SHP77 treated with DMSO at 0.1 percent for 48 hours (cell line): ENCODE results near the gene RFC3.
"Not testable (repeated sequence)": the region's sequence is repeated elsewhere in the genome, so short reads cannot be mapped to it uniquely, and the experiment has no call there.

Experiments
- DNase-seq: peaks from one replicate; lab custom pipeline; 2025; lab: John Stamatoyannopoulos, UW

Gene RFC3

GRCh38 chr13:33817901-33818706 is at the start of gene RFC3:
Gene RFC3 (plus strand): TSS chr13:33818149. CDS start chr13:33818179, 30 bp downstream.
- DNase-seq, result peak; percentile 85

- DNase-seq, result no peak
Measured at GRCh38 chr13:33771296-33771695, 46.7 kb upstream of the RFC3 start.

- no peak for DNase-seq
Measured at GRCh38 chr13:33773790-33774462, 44.0 kb upstream of the RFC3 start.

- no peak for DNase-seq
Measured at GRCh38 chr13:33775339-33776108, 42.4 kb upstream of the RFC3 start.

- peak; percentile 16 for DNase-seq
Measured at GRCh38 chr13:33776239-33776881, 41.6 kb upstream of the RFC3 start.

- no peak for DNase-seq
Measured at GRCh38 chr13:33782631-33783030, 35.3 kb upstream of the RFC3 start.

GRCh38 chr13:33783212-33783611 is 34.7 kb upstream of the RFC3 start:
- DNase-seq, result not testable (repeated sequence)

GRCh38 chr13:33784738-33785137 is 33.2 kb upstream of the RFC3 start:
- no peak for DNase-seq

- DNase-seq, result no peak
Measured at GRCh38 chr13:33785384-33785783, 32.6 kb upstream of the RFC3 start.

- DNase-seq, result no peak
Measured at GRCh38 chr13:33787051-33787591, 30.8 kb upstream of the RFC3 start.

GRCh38 chr13:33789066-33789606 is 28.8 kb upstream of the RFC3 start:
- no peak for DNase-seq

GRCh38 chr13:33789739-33790138 is 28.2 kb upstream of the RFC3 start:
- no peak for DNase-seq

GRCh38 chr13:33793726-33794125 is 24.2 kb upstream of the RFC3 start:
- no peak for DNase-seq

- DNase-seq, result no peak
Measured at GRCh38 chr13:33794576-33794975, 23.4 kb upstream of the RFC3 start.

GRCh38 chr13:33796095-33796494 is 21.9 kb upstream of the RFC3 start:
- DNase-seq, result no peak

- DNase-seq, result no peak
Measured at GRCh38 chr13:33797622-33798021, 20.3 kb upstream of the RFC3 start.

GRCh38 chr13:33798023-33798422 is 19.9 kb upstream of the RFC3 start:
- DNase-seq, result no peak

- no peak for DNase-seq
Measured at GRCh38 chr13:33799950-33800592, 17.9 kb upstream of the RFC3 start.

- DNase-seq, result no peak
Measured at GRCh38 chr13:33800646-33801186, 17.2 kb upstream of the RFC3 start.

- no peak for DNase-seq
Measured at GRCh38 chr13:33806470-33807248, 11.3 kb upstream of the RFC3 start.
